DND-41 (cell line): ENCODE data around the gene ZNF367.

Source experiments
- EZH2 ChIP-seq: IDR thresholded peaks from 3 replicates; pipeline ENCODE4 v1.6.1; 2012; ENCODE audit warnings: borderline replicate concordance, low read depth, mild to moderate bottlenecking, moderate library complexity, low read length, inconsistent platforms; ENCODE audit not compliant: severe bottlenecking
- TF ChIP-seq, protein P1 (sequence below): IDR thresholded peaks from 2 replicates; pipeline ENCODE4 v1.5.1; 2012; ENCODE audit warnings: borderline replicate concordance, low read length, moderate library complexity, mild to moderate bottlenecking; ENCODE audit not compliant: poor library complexity, severe bottlenecking; ENCODE audit errors: extremely low read depth

DNA sequence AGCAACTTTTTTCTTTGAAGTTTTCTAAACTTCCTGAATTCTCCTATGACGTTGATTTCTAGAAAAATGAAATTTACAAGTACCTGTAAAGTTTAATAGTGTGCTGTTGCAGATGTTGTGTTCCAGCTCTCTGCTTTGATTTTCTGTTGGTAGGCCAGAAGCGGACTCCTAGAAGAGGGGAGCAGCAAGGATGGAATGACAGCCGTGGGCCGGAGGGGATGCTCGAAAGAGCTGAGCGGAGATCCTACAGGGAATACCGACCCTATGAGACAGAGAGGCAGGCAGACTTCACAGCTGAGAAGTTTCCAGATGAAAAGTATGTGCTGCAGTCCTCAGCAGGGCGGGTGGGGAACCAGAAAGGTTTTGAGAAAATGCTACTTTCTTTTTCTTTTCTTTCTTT, 40.1 kb upstream of the ZNF367 start:
- TF ChIP-seq, protein P1, sequence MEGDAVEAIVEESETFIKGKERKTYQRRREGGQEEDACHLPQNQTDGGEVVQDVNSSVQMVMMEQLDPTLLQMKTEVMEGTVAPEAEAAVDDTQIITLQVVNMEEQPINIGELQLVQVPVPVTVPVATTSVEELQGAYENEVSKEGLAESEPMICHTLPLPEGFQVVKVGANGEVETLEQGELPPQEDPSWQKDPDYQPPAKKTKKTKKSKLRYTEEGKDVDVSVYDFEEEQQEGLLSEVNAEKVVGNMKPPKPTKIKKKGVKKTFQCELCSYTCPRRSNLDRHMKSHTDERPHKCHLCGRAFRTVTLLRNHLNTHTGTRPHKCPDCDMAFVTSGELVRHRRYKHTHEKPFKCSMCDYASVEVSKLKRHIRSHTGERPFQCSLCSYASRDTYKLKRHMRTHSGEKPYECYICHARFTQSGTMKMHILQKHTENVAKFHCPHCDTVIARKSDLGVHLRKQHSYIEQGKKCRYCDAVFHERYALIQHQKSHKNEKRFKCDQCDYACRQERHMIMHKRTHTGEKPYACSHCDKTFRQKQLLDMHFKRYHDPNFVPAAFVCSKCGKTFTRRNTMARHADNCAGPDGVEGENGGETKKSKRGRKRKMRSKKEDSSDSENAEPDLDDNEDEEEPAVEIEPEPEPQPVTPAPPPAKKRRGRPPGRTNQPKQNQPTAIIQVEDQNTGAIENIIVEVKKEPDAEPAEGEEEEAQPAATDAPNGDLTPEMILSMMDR = no peak
- TF ChIP-seq EZH2 = no peak
